GM12878 (cell line): ENCODE results near the gene RRP36.

ENCODE experiments used
- CTCF ChIP-seq, 3 experiments: IDR thresholded peaks in 2 of 3; conservative IDR thresholded peaks in 1 of 3; 2 replicates each; pipeline ENCODE4 v1.5.1; 2011; ENCODE audit warnings: low read depth in 3 of 3, low read length in 3 of 3, mild to moderate bottlenecking in 3 of 3, control low read depth in 2 of 3, moderate library complexity in 2 of 3, inconsistent platforms in 1 of 3, mixed read lengths in 1 of 3; ENCODE audit not compliant: control insufficient read depth in 2 of 3, insufficient read depth in 1 of 3; ENCODE audit errors: extremely low read depth in 1 of 3
- MXI1 ChIP-seq: fragments of 150-350 bp; IDR thresholded peaks from 2 replicates; pipeline ENCODE4 v1.6.1; 2011; ENCODE audit warnings: low read depth, mild to moderate bottlenecking, inconsistent platforms, low read length, improper control_type of control experiment
- USF2 ChIP-seq: IDR thresholded peaks from 2 replicates; pipeline ENCODE4 v1.6.1; 2011; ENCODE audit warnings: low read depth, low read length, improper control_type of control experiment, borderline replicate concordance

DNA sequence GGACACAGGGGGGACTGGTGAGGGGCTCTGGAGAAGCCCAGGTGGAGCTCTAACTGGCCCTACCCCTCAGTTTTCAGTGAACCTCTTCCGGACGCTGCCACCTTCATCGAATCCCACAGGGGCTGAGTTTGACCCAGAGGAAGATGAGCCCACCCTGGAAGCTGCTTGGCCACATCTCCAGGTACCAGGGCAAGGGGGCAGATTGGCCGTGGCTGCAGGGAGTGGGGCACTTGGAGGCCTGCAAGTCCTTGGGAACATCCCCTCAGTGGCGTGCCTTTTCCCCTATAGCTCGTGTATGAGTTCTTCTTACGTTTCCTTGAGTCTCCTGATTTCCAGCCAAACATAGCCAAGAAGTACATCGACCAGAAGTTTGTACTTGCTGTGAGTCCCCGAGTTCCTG lies 14.3 kb upstream of the RRP36 start:
- no peak for TF ChIP-seq MXI1
- TF ChIP-seq USF2, result no peak
- no peak for TF ChIP-seq CTCF (IDR thresholded peaks at IDR 0.05 in 2 of 3, conservative IDR thresholded peaks at IDR 0.05 in 1 of 3; ENCODE audit: control insufficient read depth in 2 of 3, extremely low read depth in 1 of 3, insufficient read depth in 1 of 3, low read depth in 3 of 3, low read length in 3 of 3)
